Gastrocnemius medialis (tissue), 4 donors: ENCODE data around the gene DDX19B.

Source experiments
- POLR2A ChIP-seq, 2 donors: fragments of 450-650 bp; IDR thresholded peaks; one replicate each; pipeline ENCODE4 v1.6.1; 2017; ENCODE audit warnings: antibody characterized with exemption in 2 of 2, mild to moderate bottlenecking in 2 of 2, moderate library complexity in 2 of 2
- TF ChIP-seq, protein P1 (sequence below), 5 experiments: fragments of 450-650 bp in 3 of 5; fragments of 200-600 bp in 2 of 5; sonication (generic) in 2 of 5; IDR thresholded peaks in 4 of 5; conservative IDR thresholded peaks in 1 of 5; 1 replicate in 4 of 5; 2 replicates in 1 of 5; pipeline ENCODE4 v1.5.1; 2016 to 2019; ENCODE audit warnings: antibody characterized with exemption in 5 of 5, mild to moderate bottlenecking in 3 of 5, moderate library complexity in 3 of 5

DNA sequence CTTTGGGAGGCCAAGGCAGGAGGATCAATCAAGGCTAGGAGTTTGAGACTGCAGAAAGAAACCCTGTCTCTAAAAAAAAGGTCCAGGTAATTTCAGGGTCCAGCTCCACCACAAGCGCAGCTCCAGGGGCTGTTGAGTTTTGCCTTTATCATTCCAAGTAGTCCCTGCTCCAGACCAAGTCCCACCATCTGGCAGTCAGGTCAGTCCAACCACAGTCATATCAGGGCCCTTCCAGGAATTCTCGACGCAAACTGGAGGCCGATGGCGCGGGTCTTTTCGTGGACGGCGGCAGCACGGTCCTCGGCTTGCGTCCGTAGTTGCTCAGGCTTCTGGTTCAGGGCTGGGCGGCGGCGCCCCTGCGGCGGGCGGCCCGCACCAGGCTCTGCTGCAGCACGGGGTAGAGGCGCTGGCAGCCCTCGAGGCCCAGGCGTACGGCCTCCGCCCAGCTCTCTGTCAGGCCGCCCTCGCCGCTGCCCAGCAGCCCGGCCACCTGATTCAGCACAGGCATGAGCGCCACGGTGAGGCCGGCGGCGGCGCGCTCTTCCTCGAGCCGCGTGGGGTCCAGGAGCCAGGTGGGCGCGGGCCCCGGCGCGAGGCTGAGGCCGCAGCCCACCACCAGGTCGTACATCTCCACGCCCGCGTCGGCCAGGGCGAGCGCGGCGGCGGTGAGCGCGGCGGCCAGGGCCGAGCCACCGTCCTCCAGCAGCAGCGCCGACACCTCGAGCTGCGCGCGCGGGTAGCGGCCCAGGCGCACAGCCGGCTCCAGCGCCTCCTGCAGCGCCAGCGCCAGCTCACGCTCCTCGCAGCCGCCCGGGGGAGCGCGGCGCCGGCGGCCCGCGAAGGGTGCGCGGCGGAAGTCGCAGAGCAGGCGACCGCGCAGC lies 48.0 kb upstream of the DDX19B start:
- TF ChIP-seq, protein P1, sequence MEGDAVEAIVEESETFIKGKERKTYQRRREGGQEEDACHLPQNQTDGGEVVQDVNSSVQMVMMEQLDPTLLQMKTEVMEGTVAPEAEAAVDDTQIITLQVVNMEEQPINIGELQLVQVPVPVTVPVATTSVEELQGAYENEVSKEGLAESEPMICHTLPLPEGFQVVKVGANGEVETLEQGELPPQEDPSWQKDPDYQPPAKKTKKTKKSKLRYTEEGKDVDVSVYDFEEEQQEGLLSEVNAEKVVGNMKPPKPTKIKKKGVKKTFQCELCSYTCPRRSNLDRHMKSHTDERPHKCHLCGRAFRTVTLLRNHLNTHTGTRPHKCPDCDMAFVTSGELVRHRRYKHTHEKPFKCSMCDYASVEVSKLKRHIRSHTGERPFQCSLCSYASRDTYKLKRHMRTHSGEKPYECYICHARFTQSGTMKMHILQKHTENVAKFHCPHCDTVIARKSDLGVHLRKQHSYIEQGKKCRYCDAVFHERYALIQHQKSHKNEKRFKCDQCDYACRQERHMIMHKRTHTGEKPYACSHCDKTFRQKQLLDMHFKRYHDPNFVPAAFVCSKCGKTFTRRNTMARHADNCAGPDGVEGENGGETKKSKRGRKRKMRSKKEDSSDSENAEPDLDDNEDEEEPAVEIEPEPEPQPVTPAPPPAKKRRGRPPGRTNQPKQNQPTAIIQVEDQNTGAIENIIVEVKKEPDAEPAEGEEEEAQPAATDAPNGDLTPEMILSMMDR (IDR thresholded peaks at IDR 0.05 in 4 of 5, conservative IDR thresholded peaks at IDR 0.05 in 1 of 5), result no peak
- TF ChIP-seq POLR2A (IDR thresholded peaks at IDR 0.05), result no peak
